Activated CD4-positive, alpha-beta T cell treated with anti-CD3 and anti-CD28 coated beads, Interleukin-2, Interleukin-4, amounts not matched to agents 100 ng/mL and 50 ng/mL, durations not matched to agents 16 hours and 8 hours (primary cell): ENCODE measurements around the gene ABR.
"Not testable (repeated sequence)": the region's sequence is repeated elsewhere in the genome, so short reads cannot be mapped to it uniquely, and the experiment has no call there.

Experiments used
- DNase-seq: peaks from one replicate; pipeline ENCODE4 v3.0.0-alpha.2; 2020; ENCODE audit warnings: low spot score

The ABR gene

GRCh38 chr17:1147664-1148063, 32.1 kb downstream of the ABR start:
- no peak for DNase-seq

GRCh38 chr17:1146561-1147265, 33.1 kb downstream of the ABR start:
- DNase-seq: no peak

GRCh38 chr17:1145311-1145986, 34.3 kb downstream of the ABR start:
- DNase-seq: no peak

- no peak for DNase-seq
These were observed 35.6 kb downstream of the ABR start for GRCh38 chr17:1144162-1144561.

- DNase-seq: no peak
These were observed 36.2 kb downstream of the ABR start for GRCh38 chr17:1143573-1143972.

- DNase-seq: no peak
These were observed 37.2 kb downstream of the ABR start for GRCh38 chr17:1142561-1142971.

GRCh38 chr17:1137465-1137894, 42.3 kb downstream of the ABR start:
- no peak for DNase-seq

- DNase-seq: no peak
These were observed 43.0 kb downstream of the ABR start for GRCh38 chr17:1136748-1137147.

- DNase-seq: no peak
These were observed 45.0 kb downstream of the ABR start for GRCh38 chr17:1134634-1135324.

- no peak for DNase-seq
These were observed 49.6 kb downstream of the ABR start for GRCh38 chr17:1130191-1130590.

- DNase-seq: not testable (repeated sequence)
These were observed 51.3 kb downstream of the ABR start for GRCh38 chr17:1128463-1128862.

- no peak for DNase-seq
These were observed 52.8 kb downstream of the ABR start for GRCh38 chr17:1126801-1127550.

- DNase-seq: no peak
These were observed 53.5 kb downstream of the ABR start for GRCh38 chr17:1126250-1126797.

- DNase-seq: no peak
These were observed 54.0 kb downstream of the ABR start for GRCh38 chr17:1125788-1126145.

- no peak for DNase-seq
These were observed 54.6 kb downstream of the ABR start for GRCh38 chr17:1124896-1125787.

GRCh38 chr17:1123921-1124715, 55.7 kb downstream of the ABR start:
- DNase-seq: no peak

- DNase-seq: no peak
These were observed 56.4 kb downstream of the ABR start for GRCh38 chr17:1123393-1123831.

GRCh38 chr17:1122533-1123392, 57.0 kb downstream of the ABR start:
- peak; percentile 82 for DNase-seq

GRCh38 chr17:1121442-1121817, 58.4 kb downstream of the ABR start:
- not testable (repeated sequence) for DNase-seq
